HepG2 (cell line): ENCODE data around the gene HKDC1. TPM values are rescaled to one million over a fixed set of nuclear protein-coding genes. Genes with fewer than 3 reads are reported as not detected.

Experiments used
- AGO2 ChIP-seq: fragments of 200-400 bp; formaldehyde crosslinking; optimal IDR thresholded peaks from 2 replicates; pipeline ENCODE3; 2017; ENCODE audit warnings: mild to moderate bottlenecking, low read depth, low read length, moderate library complexity
- ATF2 ChIP-seq: sonication (generic); formaldehyde crosslinking; IDR thresholded peaks from 2 replicates; pipeline ENCODE4 v1.4.0; 2020; ENCODE audit warnings: missing genetic modification reagents
- BHLHE40 ChIP-seq: IDR thresholded peaks from 2 replicates; pipeline ENCODE4 v1.6.1; 2011; ENCODE audit warnings: low read length, improper control_type of control experiment
- HDAC1 ChIP-seq: sonication (generic); formaldehyde crosslinking; IDR thresholded peaks from 2 replicates; pipeline ENCODE4 v1.5.1; 2020; ENCODE audit warnings: mild to moderate bottlenecking, missing genetic modification reagents
- HNRNPH1 ChIP-seq: fragments of 200-400 bp; formaldehyde crosslinking; optimal IDR thresholded peaks from 2 replicates; pipeline ENCODE3; 2017; ENCODE audit warnings: mild to moderate bottlenecking, low read depth, low read length
- JUNB ChIP-seq: sonication (generic); formaldehyde crosslinking; IDR thresholded peaks from 2 replicates; pipeline ENCODE4 v1.8.0; 2022; ENCODE audit warnings: missing genetic modification reagents, mild to moderate bottlenecking, borderline replicate concordance
- KLF6 ChIP-seq: IDR thresholded peaks from 2 replicates; pipeline ENCODE4 v1.8.0; 2016; ENCODE audit warnings: missing biosample characterization, missing genetic modification reagents
- MATR3 ChIP-seq: sonication (generic); formaldehyde crosslinking; IDR thresholded peaks from 2 replicates; pipeline ENCODE4 v1.4.0; 2020; ENCODE audit warnings: missing genetic modification reagents
- MLX ChIP-seq: IDR thresholded peaks from 2 replicates; pipeline ENCODE4 v1.6.1; 2016
- NCOR1 ChIP-seq: fragments of 200-600 bp; sonication (generic); IDR thresholded peaks from 2 replicates; pipeline ENCODE4 v1.7.0; 2017; ENCODE audit warnings: antibody characterized with exemption, low read length, borderline replicate concordance
- PHF21A ChIP-seq: sonication (generic); formaldehyde crosslinking; IDR thresholded peaks from 2 replicates; pipeline ENCODE4 v1.5.0; 2020; ENCODE audit warnings: mild to moderate bottlenecking, missing genetic modification reagents
- RELA ChIP-seq: sonication (generic); formaldehyde crosslinking; IDR thresholded peaks from 2 replicates; pipeline ENCODE4 v1.4.0; 2020; ENCODE audit warnings: missing genetic modification reagents
- RNF2 ChIP-seq: fragments of 450-650 bp; conservative IDR thresholded peaks from 2 replicates; pipeline ENCODE4 v1.6.1; 2016; ENCODE audit warnings: low read depth
- SSRP1 ChIP-seq: IDR thresholded peaks from 2 replicates; pipeline ENCODE4 v1.6.1; 2016; ENCODE audit warnings: control low read depth
- TAF15 ChIP-seq: fragments of 200-400 bp; formaldehyde crosslinking; IDR thresholded peaks from one replicate; pipeline ENCODE4 v1.6.1; 2018; ENCODE audit warnings: mild to moderate bottlenecking, low read depth, low read length; ENCODE audit not compliant: poor library complexity, severe bottlenecking
- TIGD3 ChIP-seq: sonication (generic); formaldehyde crosslinking; IDR thresholded peaks from 2 replicates; pipeline ENCODE4 v1.5.1; 2020; ENCODE audit warnings: mild to moderate bottlenecking, missing genetic modification reagents, borderline replicate concordance
- ZMYM4 ChIP-seq: sonication (generic); formaldehyde crosslinking; IDR thresholded peaks from 2 replicates; pipeline ENCODE4 v1.8.1; 2023; ENCODE audit warnings: mild to moderate bottlenecking, missing genetic modification reagents
- ZNF512B ChIP-seq: sonication (generic); formaldehyde crosslinking; IDR thresholded peaks from 2 replicates; pipeline ENCODE4 v1.5.1; 2020; ENCODE audit warnings: missing genetic modification reagents, mild to moderate bottlenecking, borderline replicate concordance
- polyA plus RNA-seq, 8 experiments: library from polyadenylated mRNA; depleted of rRNA in 3 of 8; stranded (reverse) in 7 of 8; unstranded in 1 of 8; fragments of >200 nt; fragmentation: Illumina TruSeq in 4 of 8; extraction: Trizol in 4 of 8; gene quantifications; 2 replicates each; pipeline versions ENCODE4 v1.2.1 to v1.2.3, GENCODE V29; 2011 to 2016; ENCODE audit warnings: low read depth in 4 of 8, missing spikeins in 1 of 8, mixed read lengths in 1 of 8; ENCODE audit not compliant: insufficient read depth in 1 of 8
- total RNA-seq, 5 experiments: library from RNA; depleted of rRNA; stranded (reverse); fragments of >200 nt; fragmentation: Illumina TruSeq; extraction: Trizol; gene quantifications; 2 replicates each; pipeline ENCODE4 v1.2.3, GENCODE V29; 2016; ENCODE audit warnings: low read depth in 1 of 5
- TF ChIP-seq, protein P1 (sequence below): IDR thresholded peaks from 2 replicates; pipeline ENCODE4 v1.6.1; 2018; ENCODE audit warnings: missing genetic modification reagents

Gene HKDC1
- total and polyA plus RNA-seq, 2 of the 13 experiments (the other 11 are each of a cell fraction or from before 2014, with no cell fraction given), result 8.1 to 12.4 TPM

DNA sequence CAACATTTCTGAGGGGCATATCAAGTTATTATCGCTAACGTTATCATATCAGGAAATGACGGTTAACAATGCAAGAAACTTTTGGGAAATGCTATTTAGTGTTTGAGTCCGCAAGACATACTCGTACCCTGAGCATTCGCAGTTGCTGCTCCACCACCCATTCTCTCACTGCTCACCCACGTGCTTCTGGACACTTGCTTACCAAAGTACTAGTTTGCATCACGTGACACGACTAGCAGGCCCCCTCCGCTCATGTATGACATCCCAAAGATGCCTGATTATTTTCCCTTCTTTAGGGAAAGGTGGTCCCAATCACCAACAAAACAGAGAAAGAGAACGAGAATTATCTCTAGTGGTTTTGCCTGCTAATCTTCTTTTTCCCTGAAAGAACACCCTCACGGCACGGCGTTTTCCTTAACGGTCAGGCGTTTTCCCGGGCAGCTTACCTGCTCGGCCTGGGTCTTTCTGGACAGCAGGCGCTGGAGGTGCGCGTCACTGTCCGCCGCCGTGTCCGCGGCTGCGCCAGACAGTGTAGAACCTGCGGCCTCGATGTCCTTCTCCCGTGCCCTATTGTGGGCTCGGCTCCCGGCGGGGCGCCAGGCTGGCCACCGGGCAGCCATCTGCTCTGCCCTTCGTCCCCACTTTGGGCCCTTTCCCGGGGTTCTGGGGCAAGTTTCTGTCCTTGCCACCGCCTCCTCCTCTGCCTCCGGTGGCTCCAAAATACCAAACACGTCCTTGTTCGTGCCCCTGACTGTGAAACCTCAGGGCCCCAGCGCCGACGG is 40.2 kb upstream of the HKDC1 start, which contains the start of gene SUPV3L1 (continued):
- TF ChIP-seq BHLHE40, result peak; percentile 93
- no peak for TF ChIP-seq TAF15
- TF ChIP-seq ZMYM4 (CRISPR knock-in tag), result 0 out of 2 replicates have a peak, but pooled peaks have one; percentile 54
- no peak for TF ChIP-seq MATR3 (CRISPR knock-in tag)
- TF ChIP-seq ZNF512B (CRISPR knock-in tag), result no peak
- TF ChIP-seq, protein P1, sequence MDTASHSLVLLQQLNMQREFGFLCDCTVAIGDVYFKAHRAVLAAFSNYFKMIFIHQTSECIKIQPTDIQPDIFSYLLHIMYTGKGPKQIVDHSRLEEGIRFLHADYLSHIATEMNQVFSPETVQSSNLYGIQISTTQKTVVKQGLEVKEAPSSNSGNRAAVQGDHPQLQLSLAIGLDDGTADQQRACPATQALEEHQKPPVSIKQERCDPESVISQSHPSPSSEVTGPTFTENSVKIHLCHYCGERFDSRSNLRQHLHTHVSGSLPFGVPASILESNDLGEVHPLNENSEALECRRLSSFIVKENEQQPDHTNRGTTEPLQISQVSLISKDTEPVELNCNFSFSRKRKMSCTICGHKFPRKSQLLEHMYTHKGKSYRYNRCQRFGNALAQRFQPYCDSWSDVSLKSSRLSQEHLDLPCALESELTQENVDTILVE (CRISPR knock-in tag), result peak; percentile 61
- no peak for TF ChIP-seq HNRNPH1
- TF ChIP-seq RELA, result no peak
- no peak for TF ChIP-seq AGO2
- peak; percentile 92 for TF ChIP-seq HDAC1
- peak; percentile 89; the same call in 1 of the 2 replicates for TF ChIP-seq SSRP1
- no peak for TF ChIP-seq JUNB
- peak; percentile 79; the same call in 1 of the 2 replicates for TF ChIP-seq MLX (CRISPR knock-in tag)
- no peak for TF ChIP-seq TIGD3 (CRISPR knock-in tag)
- TF ChIP-seq RNF2, result peak; percentile 86
- TF ChIP-seq KLF6 (CRISPR knock-in tag), result no peak
- peak; percentile 44; the same call in 1 of the 2 replicates for TF ChIP-seq NCOR1
- no peak for TF ChIP-seq PHF21A (CRISPR knock-in tag)
- peak; percentile 33; the same call in 1 of the 2 replicates for TF ChIP-seq ATF2
